Inferior parietal cortex (tissue), 1 donor: ENCODE data around the gene ADAP1.
A peak's percentile ranks its signal among the peaks of the same experiment; 100 is the strongest.

Experiments used
- DNase-seq: peaks from one replicate; pipeline ENCODE4 v3.0.0-alpha.2; 2016; ENCODE audit errors: extremely low spot score

Gene ADAP1

DNA sequence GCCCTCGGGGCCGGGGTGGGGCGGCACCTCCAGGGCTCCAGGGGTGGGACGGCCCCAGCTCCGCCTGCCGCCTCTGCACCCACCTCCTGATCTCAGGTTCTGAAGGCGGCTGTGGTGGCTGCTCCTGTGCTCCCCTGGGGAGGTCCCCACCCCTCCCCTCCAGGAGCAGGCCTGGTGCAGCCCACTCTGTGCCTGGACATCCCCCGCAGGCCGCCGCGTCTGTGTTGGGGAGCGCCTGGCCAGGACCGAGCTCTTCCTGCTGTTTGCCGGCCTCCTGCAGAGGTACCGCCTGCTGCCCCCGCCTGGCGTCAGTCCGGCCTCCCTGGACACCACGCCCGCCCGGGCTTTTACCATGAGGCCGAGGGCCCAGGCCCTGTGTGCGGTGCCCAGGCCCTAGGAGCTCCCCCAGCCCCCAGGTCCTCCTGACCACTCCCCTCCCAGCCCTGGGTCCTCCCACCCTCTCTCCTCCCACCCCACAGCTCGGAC is 34.0 kb upstream of the ADAP1 start:
- DNase-seq: no peak

DNA sequence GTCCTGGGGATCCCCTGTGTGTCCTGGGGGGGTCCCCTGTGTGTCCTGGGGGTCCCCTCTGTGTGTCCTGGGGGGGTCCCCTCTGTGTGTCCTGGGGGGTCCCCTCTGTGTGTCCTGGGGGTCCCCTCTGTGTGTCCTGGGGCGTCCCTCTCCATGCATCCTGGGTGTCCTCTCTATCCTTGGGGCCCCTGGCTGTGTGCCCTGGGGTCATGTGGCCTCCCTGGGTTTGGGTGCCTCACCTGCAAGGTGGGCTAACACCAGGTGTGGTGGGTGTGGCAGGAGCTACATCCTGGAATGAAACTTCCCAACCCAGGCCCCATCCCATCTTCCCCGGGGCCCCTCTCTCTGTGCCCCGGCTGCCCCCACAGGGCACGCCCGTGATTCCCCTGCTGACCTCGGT is 33.4 kb upstream of the ADAP1 start:
- DNase-seq: no peak

DNA sequence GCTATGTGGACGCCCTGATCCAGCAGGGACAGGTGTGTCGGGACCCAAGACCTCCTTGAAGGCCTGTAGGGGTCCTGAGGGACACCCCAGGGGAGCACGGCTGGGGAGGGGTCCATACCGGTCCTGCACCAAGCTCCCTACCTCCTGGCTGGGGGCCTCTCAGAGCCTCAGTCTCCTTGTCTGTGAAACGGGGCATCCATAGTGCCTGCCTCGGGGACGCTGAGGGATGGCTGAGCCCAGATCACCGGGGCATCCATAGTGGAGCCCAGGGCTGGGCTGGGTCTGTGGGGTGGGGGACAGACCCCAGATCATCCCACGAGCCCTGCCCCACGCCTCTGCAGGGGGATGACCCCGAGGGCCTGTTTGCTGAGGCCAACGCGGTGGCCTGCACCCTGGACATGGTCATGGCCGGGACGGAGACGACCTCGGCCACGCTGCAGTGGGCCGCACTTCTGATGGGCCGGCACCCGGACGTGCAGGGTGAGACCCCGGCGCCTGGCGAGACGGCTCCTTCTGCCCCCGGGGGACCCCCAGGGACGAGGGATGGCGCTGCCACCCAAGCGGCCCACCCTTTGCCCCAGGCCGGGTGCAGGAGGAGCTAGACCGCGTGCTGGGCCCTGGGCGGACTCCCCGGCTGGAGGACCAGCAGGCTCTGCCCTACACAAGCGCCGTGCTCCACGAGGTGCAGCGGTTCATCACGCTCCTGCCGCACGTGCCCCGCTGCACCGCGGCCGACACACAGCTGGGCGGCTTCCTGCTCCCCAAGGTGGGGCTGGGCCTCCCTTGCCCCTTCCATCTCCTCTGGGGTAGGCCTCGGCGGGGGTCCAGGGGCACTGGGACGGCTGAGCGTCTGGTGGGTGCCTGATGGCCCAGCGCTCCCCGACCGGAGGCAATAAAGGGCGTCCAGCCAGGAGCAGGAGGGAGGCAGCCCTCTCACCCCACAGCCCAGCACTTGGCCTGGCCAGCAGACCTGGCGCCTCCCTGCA is 32.6 kb upstream of the ADAP1 start:
- no peak for DNase-seq

DNA sequence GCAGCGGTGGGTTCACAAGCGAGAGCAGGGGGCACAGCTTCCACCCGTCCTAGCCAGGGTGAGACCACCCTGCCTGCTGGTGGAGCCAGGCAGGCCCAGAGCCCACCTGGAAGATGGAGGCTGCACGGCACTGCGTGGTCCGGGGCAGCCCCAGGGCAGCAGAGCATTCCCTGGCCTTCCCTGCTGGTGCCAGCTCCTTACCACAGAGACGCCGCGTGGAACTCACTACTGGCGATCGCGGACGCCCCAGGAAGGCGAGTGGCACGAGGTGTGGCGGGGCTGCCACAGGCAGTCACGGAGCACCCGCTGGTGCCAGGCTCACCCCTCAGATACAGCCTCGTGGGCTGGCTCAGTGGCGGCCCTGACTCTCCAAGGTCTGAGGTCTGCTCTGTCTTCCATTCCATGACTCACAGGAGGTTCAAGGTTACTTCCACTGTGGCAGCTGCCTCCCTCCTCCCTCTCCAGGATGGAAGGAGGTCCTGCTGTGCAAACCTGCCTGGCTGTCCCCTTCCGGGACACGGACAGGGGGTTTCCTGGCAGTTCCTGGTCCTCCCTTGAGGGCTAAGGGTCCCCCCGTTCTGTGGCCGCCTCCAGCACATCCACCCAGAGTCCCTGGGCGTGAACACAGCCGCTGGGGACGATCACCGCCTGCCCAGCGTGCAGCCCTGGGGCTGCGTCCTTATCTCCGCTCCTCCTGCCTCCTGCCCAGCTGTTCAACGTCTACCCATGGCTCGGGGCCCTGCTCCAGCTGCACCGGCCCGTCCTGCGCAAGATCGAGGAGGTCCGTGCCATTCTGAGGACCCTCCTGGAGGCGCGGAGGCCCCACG is 31.6 kb upstream of the ADAP1 start:
- no peak for DNase-seq

DNA sequence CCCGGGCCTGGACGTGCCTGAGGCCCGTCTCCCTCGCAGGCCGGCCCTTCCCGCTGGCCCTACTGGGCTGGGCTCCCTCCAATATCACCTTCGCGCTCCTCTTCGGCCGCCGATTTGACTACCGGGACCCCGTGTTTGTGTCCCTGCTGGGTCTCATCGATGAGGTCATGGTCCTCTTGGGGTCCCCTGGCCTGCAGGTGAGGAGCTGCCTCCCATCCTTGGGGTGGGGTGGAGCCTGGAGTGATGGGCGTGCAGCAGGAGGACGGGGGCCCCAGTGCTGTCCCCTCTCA is 30.6 kb upstream of the ADAP1 start:
- DNase-seq: no peak

DNA sequence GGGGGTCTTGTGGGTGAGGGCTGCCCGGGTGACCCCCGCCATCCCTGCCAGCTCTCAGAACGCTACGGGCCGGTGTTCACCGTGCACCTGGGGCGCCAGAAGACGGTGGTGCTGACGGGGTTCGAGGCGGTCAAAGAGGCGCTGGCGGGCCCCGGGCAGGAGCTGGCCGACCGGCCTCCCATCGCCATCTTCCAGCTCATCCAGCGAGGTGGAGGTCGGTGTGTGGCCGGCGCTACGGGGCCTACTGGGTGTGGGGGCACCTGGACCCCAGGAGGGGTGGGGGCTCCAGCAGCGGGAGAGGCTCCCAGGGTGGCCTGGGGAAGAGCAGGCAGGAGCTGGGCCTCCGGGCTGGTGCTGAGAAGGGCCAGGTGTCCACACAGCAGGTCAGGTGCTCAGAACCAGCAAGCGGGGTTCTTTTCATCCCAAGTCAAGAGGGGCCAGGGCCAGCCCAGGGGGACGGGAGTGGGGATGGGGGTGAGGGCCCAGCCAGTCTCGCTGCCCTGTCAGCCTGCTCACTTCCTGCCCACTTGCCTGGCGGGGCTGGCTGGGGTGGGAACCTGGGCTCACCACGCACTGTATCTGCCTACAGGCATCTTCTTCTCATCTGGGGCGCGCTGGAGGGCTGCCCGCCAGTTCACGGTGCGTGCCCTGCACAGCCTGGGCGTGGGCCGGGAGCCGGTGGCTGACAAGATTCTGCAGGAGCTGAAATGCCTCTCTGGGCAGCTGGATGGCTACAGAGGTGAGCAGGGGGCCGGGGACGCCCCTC is 30.1 kb upstream of the ADAP1 start:
- DNase-seq: no peak

DNA sequence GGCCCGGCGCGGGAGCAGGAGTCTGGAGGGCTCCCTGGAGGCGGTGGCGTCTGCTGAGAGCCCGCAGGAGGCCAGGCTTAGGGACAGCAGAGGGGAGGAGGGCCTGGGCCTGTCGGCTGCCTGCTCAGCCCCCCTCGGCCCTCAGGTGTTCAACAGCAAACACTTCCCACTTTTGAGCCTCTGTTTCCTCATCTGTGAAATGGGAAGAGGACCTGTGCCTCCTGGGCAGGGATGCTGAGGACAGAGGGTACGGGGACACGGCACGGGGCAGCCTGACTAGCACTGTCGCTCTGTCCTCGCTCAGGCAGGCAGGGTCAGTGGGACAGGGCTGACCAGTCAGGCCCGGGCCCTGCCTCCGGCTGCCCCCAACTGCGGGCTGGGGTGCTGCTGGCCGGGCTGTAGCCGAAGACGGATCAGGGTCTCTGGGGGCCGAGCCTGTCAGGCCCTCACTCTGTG is 29.2 kb upstream of the ADAP1 start:
- DNase-seq: no peak

DNA sequence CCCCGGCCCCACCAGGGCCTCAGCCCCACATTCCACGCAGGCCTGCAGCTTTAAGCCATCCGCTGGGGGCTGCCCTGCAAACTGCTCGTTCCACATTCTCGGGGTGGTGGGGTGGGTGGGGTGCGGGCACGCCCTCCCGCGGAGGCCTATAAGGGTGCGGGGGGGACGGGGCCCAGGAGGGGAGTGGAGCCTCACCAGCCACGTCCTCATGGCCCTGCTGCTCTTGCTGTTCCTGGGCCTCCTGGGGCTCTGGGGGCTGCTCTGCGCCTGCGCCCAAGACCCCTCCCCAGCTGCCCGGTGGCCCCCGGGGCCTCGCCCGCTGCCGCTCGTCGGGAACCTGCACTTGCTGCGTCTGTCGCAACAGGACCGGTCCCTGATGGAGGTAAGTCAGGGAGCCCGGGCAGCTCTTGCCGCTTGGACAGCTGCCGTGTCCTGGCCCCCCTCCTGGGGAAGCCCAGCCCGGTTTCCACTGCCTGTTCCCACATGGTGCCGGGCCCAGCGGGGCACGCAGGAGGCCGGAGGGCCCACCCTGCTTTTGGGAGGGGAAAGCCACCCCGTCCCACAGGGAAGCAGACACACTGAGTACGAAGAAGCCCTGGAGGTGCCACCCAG is 28.6 kb upstream of the ADAP1 start, which contains the start of gene CYP2W1:
Gene CYP2W1 (plus strand): TSS at position 178 of the 612 bp plus-strand sequence. CDS start 31 bp downstream, at position 209.
- DNase-seq: no peak

DNA sequence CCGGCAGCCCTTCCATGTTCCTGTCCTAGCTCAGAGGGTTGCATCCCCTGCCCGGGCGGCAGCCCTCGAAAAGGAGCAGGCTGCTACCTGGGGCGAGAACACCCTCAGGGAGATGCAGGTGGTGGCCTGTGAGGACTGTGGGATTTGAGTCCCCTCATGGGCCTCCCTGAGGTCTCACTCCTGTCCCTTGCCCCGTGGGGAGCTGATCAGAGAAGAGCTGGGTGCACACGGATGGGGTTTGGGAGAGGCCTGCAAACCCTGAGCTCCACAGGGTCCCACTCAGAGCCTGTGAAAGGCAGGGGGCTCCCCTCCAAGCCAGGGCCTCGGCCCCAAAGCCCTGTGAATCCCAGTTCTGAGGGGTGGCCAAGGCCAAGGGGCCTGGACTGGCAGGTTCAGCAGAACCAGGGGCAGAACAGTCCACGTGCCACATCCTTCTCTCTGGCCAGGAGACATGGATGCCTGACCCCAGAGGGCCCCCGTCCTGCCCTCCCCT is 28.1 kb upstream of the ADAP1 start:
- DNase-seq: no peak

DNA sequence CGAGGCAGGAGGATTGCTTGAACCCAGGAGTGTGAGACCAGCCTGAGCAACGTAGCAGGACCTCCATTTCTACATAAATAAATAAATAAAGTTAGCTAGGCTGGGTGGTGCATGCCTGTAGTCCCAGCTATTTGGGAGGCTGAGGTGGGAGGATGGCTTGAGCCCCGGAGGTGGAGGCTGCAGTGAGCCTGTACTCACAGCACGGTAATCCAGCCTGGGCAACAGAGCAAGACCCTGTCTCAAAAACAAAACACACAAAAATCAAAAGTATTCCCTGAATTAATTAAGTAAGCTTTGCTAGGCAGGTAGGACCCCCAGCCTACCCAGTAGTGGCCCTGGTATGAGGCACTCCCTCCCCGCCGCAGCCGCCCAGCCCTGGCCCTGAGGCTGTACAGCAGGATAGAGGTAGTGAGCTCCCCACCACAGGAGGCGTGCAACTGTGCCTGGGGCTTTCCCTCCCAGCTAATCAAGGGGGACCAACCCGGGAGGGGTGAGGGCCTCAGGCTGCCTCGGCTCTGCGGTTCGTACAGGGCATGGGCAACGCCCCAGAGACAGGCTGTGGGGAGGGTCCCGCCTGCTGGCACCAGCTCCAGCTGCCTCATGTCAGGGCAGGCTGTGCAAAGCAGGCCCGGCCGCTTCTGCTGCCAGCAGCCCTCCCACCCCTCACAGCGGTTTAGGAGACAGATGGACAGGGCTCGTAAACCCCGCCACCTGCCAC is 27.5 kb upstream of the ADAP1 start:
- DNase-seq: no peak

DNA sequence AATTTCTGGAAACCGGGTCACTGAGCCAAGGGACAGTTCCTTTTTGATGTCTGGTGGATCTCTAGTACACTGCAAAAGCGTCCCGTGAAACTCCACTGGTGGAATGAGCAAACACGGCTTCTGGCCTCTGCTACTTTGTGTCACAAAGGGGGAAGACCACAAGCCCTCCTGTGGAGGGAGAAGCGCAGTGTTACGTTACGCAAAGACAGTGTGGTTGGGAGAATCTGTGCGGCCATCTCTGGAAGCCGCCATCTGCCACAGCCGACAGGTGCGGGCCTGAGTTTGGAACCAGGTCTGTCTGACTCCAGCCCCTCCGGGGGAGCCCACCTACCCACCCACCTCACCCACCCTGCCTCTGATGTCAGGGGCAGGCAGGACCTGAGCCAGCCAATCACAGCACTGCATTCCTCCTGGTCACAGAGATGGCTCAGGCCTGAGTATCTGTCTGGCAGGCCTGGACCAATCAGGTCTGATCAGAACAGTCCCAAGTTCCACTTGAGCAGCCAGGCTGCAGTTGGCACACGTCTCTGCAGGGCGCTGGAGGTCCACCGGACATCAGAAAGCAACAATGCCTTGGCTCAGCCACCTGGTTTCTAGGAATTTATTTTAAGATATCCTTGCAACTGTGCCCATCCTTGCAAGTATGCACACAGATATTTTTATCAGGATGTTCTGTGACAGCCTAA is 25.5 kb upstream of the ADAP1 start:
- no peak for DNase-seq

DNA sequence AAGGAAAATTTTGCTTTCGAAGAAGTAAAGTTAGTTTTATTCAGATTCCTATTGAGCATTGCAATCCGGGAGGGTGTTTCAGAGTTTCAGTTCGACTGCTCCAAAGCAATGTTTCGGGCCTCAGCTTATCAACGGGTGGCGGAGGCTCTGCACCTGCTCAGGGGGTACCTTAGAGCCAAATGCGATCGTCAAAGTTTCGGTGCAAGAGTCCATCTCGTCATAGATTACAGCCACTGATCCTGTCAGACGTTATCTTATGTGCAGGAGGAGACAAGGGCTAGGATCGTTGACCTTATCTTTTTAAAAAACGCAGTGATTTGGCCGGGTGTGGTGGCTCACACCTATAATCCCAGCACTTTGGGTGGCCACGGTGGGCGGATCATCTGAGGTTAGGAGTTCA is 24.7 kb upstream of the ADAP1 start:
- no peak for DNase-seq

DNA sequence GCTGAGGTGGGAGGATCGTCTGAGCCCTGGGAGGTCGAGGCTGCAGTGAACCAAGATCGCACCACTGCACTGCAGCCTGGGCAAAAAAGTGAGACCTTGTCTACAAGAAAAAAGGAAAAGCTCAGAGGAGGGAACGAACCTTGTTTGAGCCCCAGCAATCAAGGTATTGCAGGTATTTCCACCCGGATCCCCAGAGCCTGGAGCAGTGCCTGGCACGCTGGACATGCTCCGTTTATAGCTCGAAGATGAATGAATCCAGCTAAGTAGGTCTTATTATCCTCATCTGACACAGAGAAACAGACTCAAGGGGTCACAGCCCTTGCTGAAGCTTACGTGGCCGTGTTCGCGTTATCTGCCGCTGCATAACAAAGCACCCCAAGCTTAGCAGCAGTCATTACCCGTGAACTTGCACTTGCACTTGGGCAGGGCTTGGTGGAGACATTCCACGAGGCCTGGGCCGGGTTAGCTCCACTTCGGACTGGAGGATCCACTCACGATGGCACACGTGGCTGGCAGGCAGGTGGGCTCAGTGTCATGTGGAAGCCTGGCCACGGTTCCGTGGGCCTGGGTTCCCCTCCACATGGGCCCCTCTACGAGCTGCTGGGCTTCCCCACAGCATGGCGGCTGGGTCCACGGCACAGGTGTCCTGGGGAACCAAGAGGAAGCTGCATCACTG is 24.1 kb upstream of the ADAP1 start:
- no peak for DNase-seq

DNA sequence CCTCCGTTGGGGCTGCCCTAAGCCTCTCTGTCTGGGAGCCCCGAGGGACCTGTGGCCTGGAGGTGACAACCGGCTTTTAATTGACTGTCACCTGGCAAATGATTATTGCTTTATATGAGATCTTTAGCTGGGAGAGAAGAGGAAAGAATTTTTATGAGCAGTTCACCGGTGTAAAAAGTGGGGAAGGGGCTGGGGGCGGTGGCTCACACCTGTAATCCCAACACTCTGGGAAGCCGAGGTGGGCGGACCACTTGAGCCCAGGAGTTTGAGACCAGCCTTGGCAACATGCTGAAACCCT is 23.5 kb upstream of the ADAP1 start:
- no peak for DNase-seq

DNA sequence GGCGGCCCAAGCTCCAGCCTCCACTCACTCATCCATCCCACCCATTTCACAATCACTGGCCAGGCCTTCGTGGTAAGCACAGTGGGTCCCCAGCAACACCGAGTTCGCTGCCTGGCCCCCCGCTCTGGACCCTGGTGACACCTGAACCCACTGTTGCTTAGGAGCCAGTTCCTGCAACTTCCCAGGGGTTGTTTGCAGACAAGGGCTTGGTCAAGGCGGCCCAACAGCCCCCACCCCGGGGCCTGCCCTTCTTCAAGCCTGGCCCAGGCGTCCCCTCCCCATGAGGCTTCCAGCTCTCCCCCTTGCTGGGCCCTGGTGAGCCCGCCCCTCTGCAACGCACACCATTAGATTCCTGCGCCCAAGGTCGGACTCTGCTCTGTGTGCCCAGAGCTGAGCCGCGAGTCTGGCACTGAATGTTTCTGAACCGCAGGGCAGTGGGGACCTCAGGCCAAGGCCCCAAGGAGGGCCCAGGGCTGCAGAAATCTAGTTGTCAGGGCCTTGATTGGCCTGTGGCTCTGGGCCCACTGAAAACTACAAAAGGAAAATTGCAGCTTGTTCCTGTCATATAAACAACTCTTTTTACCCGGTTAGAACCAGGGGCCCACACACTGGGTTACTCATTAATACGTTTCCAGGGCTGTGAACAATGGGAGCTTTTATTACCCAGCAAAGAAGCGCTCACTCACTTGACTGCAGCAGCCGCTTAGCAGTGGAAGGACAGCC is 23.0 kb upstream of the ADAP1 start:
- peak; percentile 77 for DNase-seq

DNA sequence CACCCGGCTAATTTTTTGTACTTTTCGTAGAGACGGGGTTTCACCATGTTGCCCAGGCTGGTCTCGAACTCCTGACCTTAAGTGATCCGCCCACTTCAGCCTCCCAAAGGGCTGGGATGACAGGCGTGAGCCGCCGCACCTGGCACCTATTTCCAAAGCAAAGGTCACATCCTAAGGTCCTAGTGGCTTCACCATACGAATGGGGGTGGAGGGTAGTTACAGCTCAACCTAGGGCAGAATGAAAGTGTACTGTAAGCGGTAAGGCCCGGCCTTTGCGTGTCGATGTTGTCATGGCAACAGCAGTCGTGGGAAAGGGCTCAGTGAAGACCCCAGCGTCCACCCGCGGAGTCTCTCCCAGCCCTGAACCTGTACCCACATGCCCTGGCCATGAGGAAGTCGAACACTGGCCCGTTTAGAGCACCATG is 22.4 kb upstream of the ADAP1 start:
- no peak for DNase-seq

DNA sequence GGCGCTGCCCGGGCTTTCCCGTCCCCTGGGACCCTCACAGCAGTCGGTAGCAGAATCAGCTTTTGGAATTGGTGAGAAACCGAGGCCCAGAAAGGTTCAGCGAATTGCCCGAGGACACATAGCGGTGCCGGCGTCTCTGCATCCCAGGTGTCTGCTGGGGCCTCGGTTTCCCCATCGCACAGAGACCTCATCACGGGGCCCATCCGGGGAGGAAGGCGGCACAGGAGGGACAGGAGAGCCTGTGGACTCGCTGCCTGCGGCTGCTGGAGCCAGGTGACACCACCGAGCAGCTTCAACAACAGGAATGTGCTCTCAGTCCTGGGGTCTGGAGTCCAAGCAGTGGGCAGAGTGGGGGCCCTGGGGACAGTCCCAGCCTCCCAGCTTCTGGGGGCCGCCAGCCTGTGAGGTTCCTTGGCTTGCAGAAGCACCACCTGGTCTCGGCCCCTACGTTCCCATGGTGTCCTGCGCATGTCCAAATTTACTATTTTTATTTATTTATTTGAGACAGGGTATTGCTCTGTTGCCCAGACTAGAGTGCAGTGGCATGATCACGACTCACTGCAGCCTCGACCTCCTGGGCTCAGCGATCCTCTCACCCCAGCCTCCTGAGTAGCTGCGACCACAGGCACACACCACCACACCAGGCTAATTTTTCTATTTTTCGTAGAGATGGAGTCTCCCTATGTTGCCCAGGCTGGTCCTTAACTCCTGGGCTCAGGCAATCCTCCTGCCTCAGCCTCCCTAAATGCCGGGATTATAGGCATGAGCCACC is 21.4 kb upstream of the ADAP1 start:
- DNase-seq: no peak
